GM10266 (cell line): Measurements from ENCODE around the gene ZNF410.

Source experiments
- DNase-seq: peaks from one replicate; pipeline ENCODE4 v3.0.0; 2012; ENCODE audit errors: extremely low spot score
- TF ChIP-seq, protein P1 (sequence below): IDR thresholded peaks from 2 replicates; pipeline ENCODE4 v1.5.1; 2012; ENCODE audit warnings: mild to moderate bottlenecking, low read depth; ENCODE audit not compliant: control insufficient read depth, insufficient read depth; ENCODE audit errors: missing control alignments

Gene ZNF410

DNA sequence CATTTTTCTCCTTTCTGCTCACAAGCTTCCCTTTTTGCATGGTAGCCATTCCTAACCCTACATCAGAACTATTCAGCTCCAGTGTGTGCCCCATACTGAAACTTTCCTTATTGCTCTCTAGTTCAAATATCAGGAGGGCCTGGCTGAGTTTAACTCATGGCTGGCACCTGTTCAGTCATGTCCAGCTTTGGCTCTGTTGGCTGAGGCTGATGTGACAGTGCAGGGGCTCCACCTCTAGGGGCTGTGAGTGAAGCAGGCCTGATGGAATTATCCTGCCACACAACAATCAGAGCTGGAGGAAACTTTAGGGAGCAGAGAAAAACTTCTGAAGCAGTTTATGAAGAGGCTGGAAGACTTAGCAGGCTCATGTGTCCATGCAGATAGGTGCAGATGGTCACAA, 71.9 kb downstream of the ZNF410 start:
- TF ChIP-seq, protein P1, sequence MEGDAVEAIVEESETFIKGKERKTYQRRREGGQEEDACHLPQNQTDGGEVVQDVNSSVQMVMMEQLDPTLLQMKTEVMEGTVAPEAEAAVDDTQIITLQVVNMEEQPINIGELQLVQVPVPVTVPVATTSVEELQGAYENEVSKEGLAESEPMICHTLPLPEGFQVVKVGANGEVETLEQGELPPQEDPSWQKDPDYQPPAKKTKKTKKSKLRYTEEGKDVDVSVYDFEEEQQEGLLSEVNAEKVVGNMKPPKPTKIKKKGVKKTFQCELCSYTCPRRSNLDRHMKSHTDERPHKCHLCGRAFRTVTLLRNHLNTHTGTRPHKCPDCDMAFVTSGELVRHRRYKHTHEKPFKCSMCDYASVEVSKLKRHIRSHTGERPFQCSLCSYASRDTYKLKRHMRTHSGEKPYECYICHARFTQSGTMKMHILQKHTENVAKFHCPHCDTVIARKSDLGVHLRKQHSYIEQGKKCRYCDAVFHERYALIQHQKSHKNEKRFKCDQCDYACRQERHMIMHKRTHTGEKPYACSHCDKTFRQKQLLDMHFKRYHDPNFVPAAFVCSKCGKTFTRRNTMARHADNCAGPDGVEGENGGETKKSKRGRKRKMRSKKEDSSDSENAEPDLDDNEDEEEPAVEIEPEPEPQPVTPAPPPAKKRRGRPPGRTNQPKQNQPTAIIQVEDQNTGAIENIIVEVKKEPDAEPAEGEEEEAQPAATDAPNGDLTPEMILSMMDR, result no peak
- DNase-seq, result no peak

DNA sequence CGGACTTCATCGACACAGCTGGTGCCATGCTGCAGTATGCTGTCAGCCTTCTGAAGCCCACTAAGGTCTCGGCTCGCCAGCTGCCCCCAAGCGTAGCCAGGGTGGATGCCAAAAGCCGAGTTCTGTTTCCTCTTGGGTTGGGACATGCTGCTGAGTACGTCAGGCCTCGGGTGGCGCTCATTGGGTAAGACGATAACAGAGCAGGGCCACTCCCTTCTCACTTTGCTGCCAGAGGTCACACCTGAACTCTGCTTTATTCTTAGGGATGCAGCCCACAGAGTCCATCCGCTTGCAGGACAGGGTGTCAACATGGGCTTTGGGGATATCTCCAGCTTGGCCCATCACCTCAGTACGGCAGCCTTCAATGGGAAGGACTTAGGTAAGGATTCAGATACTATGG, 74.5 kb downstream of the ZNF410 start:
- DNase-seq, result no peak
- TF ChIP-seq, protein P1, result no peak

DNA sequence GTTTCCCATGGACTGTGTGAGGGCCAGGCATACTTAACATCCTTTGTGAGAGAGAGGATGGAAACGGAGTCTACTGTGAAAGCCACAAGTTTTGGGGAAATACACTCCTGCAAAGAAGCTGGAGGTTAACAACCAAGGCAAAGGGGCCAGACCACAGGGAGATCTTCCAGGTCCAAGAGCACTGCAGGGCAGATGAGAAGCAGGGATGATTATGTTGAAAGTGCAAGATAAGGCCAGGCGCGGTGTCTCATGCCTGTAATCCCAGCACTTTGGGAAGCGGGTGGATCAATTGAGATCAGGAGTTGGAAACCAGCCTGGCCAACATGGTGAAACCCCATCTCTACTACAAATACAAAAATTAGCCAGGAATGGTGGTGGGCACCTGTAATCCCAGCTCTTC, 78.6 kb downstream of the ZNF410 start:
- TF ChIP-seq, protein P1, result no peak
- DNase-seq, result no peak

GRCh38 chr14:73968885-73969284, 82.2 kb downstream of the ZNF410 start:
- DNase-seq, result no peak
- TF ChIP-seq, protein P1, result no peak

DNA sequence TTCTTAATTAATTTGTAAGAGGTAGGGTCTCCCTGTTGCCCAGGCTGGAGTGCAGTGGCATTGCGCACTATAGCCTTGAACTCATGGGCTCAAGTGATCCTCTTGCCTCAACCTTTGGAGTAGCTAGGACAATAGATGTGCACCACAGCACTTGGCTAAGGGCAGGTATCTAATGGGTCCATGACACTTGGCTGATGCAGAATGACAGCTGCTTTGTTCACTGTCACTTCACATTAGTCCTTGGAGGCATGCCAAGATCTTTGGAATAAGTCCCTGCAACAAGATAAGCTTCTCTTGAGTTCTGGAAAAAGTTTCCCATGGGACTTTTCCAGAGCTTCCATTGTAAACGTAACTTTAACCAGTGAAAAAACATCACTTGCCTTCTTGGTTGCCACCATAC, 86.8 kb downstream of the ZNF410 start:
- DNase-seq, result no peak
- TF ChIP-seq, protein P1, result no peak

GRCh38 chr14:73976125-73976524, 89.5 kb downstream of the ZNF410 start:
- DNase-seq, result no peak
- TF ChIP-seq, protein P1, result no peak

DNA sequence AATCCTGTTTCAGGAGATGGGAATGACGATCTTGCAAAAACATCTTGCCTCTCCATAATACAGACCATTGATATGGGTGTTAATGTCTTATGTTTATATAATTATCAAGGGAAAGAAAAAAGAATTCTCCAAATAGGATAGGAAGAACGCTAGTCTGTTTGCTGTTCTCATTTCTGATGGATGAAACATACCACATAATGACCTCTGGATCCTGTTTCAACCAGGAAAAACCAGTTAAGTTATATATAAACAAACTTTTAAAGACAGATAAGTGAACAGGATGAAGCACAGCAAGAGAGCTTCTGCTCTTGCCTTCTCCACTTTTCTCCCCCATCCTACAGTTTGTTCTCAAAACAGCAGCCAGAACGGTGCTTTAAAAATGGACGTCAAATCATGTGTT, 91.2 kb downstream of the ZNF410 start:
- DNase-seq, result no peak
- TF ChIP-seq, protein P1, result no peak
